Measurements from ENCODE around the gene TRIO. TPM values are rescaled to one million over a fixed set of nuclear protein-coding genes. Genes with fewer than 3 reads are reported as not detected.
A peak's percentile ranks its signal among the peaks of the same experiment; 100 is the strongest.

TRIO gene
- total RNA-seq, 1 donor from 2014 or later = 76.8 TPM

- DNase-seq (ENCODE audit: low read depth in 2 of 2) = no peak
Measured at GRCh38 chr5:14146725-14147124, 3.6 kb downstream of the TRIO start.

- peak in 1 of 2 donors; percentile 36 for DNase-seq (ENCODE audit: low read depth in 2 of 2)
Measured at GRCh38 chr5:14147210-14147609, 4.1 kb downstream of the TRIO start.

GRCh38 chr5:14148483-14148882, 5.3 kb downstream of the TRIO start:
- no peak for DNase-seq (ENCODE audit: low read depth in 2 of 2)

DNA sequence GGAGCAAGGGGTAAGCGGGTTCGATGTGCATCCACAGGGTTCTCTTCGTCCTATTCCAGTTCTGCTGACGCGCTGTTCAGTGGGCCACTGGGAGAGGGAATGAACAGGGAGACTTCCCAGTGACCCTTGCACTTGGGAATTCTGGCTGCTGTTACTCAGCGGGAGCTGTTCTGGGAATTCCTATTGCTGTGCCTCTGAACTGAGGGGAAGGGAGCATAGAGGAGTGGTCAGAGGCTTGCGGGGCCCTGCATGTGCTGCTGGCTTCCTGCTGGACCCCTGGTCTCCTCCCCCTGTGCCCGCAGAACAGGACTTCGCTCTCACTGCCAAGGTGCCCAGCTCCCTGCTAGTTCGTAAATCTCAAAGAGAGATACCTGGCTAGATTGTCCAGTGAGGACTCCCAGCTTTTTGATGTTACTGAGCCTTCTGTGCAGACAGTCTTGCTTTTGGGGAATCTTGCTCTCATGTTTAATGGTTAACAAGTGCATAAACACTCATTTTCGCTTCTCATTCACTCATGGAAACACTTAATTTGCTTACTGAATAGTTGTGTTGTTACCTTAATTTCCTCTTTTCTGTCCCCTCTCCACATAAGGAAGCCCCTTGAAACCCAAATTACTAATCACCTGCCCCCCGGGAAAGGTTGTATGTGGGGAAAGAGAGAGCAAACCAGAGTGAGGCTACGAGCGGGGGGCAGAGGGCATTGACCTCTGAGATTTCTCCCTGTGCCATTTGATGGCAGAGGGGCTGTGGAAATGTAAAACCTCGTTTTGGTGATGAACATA, 5.9 kb downstream of the TRIO start:
- DNase-seq (ENCODE audit: low read depth in 2 of 2) = no peak

DNA sequence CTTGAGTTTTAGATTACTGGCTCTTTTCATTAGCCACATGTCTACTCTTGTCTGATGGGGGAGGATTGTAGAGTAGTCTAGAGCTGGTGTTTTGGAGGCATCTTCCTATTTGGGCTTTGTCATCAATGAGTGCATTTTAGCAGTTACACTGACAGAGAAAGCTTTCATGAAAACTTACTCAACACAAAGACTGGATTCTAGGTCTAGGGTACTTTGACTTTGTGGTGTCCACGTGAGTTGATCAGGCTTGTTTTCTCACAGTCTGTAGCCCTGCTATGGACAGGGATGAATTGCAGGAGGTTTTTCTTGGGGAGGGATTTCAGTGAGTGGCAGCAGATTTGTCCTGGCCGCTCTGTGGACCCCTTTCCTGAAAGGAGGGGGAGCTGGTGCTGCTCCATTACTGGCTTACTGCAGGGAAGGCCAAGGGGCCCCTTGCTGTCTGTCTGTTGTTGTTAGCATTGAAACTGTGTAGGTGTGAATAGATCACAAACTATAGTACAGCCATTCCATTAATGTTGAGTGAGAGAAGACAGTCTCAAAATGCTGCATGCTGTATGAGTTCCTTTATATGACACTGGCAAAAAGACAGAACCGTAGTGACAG, 6.6 kb downstream of the TRIO start:
- no peak for DNase-seq (ENCODE audit: low read depth in 2 of 2)

GRCh38 chr5:14151416-14151815, 8.3 kb downstream of the TRIO start:
- no peak for DNase-seq (ENCODE audit: low read depth in 2 of 2)

DNA sequence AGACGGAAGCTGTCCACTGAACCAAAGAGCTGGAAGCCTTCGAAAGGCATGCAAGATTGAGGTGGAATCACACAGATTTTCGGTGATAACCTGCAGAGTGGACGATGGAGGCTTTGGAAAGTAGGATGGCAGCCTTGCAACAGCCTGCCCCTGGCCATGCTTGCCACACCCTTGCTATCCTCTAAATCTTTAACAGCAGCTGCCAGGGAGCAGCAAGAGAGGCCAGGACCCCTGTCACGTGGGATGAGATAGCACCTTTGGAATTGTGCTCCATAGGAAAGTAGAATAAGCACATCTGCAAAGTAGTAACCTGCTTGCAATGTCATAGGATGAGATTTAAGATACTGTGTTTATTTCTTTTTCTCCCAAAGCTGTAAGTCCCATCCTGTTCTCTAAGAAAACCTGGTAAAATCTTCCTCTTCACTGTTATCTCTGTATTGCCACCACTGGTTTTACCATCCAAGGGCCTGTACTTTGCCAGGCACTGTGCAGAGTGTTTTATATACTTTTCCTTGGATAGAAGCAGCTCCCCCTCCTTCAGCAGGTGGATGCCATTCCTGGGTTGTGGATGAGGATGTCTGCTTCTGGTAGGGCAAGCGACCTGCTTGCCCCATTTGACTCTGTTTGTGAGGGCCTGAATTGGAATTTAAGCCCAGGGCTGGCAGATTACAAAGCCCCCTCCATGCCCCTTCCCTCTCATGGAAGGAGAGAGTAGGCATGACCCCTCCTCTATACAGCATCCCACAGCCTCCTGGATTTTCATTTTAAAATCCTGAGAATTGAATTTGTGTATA, 10.1 kb downstream of the TRIO start:
- no peak for DNase-seq (ENCODE audit: low read depth in 2 of 2)

GRCh38 chr5:14153932-14154731, 11.0 kb downstream of the TRIO start:
- DNase-seq (ENCODE audit: low read depth in 2 of 2) = peak in 1 of 2 donors; percentile 93

- no peak for DNase-seq (ENCODE audit: low read depth in 2 of 2)
Measured at GRCh38 chr5:14155075-14155474, 11.9 kb downstream of the TRIO start.

GRCh38 chr5:14155739-14156138, 12.6 kb downstream of the TRIO start:
- no peak for DNase-seq (ENCODE audit: low read depth in 2 of 2)

GRCh38 chr5:14156290-14156649, 13.1 kb downstream of the TRIO start:
- DNase-seq (ENCODE audit: low read depth in 2 of 2) = no peak

DNA sequence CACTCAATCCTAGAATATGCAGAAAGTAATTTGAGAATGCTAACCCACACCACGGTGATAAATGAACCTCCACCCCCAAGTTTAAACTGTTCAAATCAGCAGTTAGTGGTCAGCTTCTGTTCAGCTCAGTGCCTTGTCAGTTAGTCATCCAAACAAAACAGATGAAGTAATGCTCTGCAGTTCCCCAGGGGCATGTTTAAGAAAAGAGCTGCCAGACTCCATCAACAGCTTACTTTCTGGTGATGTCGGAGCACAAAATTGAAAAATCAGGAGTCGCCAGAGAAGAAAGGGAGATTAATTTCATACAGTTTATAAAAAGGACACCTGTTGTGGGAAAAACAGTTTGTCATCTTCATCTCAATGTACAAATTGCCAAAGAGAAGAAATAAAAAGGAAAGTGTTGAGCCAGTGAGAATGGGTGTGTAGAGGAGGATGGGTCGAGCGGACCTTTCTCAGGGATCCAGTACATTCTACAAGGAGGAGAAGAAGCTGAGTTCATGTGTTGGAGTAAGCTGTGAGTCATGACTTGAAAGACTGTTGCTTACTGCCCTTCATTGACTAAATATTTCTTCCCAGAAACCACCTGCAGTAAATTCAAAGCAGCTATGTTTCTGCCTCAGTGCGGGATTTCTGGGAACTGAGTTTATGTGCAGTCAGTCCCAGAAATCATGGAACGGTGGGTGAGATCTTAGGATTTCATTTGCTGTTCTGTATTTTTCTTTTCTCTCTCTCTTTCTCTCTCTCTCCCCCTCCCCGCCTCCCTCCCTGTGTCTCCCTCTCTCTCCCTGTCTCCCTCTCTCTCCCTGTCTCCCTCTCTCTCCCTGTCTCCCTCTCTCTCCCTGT, 13.7 kb downstream of the TRIO start:
- DNase-seq (ENCODE audit: low read depth in 2 of 2) = peak in 1 of 2 donors; percentile 93

DNA sequence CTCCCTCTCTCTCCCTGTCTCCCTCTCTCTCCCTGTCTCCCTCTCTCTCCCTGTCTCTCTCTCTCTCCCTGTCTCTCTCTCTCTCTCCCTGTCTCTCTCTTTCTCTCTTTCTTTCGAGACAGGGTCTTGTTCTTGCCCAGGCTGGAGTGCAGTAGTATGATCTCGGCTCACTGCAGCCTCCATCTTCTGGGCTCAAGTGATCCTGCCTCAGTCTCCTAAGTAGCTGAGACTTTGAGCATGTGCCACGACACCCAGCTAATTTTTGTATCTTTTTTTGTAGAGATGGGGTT, 14.3 kb downstream of the TRIO start:
- no peak for DNase-seq (ENCODE audit: low read depth in 2 of 2)

DNA sequence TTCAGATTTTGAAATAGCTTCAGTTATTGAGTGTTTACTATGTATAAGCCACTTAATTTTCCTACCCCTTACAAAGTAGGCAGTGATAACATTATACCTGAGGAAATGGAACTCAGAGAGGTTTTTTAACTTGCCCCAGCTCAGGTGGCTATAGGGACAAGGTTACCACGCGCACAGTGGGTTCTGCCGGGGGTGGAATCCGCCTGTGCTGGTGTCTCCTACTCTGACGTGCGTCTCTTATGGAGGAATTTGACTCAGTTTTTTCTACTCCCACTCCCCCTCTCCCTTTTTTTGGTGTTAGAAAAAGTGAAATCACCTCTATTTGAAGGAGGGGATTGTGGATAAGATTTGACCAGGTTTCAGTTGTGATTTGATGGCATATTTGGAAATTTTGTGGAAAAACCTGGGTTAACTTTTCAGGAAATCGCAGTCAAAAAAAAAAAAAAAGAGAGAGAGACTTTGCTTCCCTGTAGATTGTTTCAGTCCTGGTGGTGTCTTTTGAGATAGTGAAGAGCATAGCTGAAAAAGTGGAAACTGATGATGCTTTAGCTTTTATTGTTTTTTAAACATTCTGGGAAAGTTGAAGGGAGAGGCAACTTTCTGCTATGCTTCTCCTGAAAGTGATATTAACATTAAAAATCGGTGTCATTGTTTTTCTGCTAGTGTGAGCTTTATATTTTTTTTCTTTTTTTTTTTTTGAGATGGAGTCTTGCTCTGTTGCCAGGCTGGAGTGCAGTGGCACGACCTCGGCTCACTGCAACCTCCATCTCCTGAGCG, 15.9 kb downstream of the TRIO start:
- DNase-seq (ENCODE audit: low read depth in 2 of 2) = no peak

DNA sequence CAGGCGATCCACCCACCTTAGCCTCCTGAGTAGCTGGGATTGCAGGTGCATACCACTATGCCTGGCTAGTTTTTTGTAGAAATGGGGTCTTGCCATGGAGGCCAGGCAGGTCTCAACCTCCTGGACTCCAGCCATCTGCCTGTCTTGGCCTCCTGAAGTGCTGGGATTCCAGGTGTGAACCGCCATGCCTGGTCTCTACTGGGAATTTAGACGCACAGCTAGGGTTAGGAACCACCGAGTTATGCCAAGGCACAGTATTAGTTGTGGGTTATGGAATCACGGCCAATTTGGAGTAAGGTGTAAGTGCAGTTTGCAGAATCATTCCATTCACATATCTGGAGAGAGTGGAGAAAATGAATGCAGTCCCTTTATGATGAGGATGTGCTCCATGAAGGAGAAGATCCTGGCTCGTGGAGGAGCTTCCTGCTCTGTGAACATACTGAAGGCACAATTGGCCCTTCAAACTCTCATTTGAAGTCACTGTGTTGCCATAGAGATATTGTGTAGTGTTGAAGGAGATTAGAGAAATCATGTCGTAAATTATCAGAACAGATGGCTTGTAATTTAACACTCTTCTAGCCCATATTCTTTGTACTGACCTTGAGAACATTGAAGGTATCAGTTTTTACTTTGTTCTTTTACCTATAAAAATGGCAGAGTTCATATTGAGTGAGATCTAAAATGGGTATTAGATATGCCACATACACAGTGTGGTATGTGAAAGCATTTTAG, 18.8 kb downstream of the TRIO start:
- DNase-seq (ENCODE audit: low read depth in 2 of 2) = peak in 1 of 2 donors; percentile 37

GRCh38 chr5:14164164-14165163, 21.3 kb downstream of the TRIO start:
- DNase-seq (ENCODE audit: low read depth in 2 of 2) = no peak

DNA sequence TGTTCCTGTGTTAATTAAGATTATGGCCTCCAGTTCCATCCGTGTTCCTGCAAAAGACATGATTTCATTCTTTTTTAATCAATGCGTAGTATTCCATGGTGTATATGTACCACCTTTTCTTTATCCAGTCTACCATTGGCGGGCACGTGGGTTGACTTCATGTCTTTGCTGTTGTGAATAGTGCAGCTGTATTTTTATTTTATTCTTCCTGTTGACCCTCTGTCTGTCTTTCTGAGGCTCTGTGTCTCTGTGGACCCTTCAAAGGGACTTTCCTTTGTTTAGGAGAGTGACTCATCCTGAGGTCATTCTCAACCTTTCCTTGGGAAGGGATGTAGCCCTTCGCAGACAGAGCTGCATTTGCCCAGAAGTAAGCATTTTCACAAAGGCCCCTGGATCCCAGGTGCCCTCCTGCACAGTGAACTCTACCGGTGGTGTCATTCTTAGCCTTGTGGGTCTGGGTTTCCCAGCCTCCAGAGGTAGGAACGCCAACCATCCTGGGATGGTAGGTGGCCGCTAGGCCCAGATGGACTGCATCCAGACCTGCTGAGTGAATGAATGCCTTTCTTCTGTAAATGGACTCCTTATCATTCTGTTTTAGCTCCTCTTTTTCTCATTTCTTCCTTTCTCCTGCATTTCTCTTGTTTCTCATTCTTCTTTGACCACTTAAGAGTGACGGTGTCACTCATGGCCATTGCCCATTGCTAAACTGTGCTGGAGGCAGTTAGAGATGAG, 22.4 kb downstream of the TRIO start:
- DNase-seq (ENCODE audit: low read depth in 2 of 2) = peak in 1 of 2 donors; percentile 99

- no peak for DNase-seq (ENCODE audit: low read depth in 2 of 2)
Measured at GRCh38 chr5:14166437-14166836, 23.3 kb downstream of the TRIO start.
